ENCODE results near the gene KREMEN1.

DNA sequence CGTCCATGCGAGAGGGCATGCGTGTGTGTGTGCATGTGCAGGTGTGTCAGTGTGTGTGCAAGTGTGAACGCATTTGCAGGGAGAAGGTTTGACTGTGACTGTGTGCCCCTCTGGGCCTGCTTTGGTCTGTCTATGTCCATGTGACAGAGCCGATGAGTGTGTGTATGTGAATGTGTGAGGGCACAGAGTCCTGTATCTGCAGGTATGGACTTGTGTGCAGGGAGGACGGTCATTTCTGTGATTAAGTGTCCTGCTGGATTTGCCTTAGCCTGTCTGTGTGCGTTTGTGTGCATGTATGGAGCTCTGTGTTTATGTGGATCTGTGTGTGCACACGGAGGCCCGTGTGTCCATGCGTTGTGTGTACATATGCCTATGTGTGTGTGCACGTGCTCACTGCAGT, 138.2 kb downstream of the KREMEN1 start:
- TF ChIP-seq MAFK (IDR thresholded peaks at IDR 0.05; ENCODE audit: low read depth, low read length) = no peak
- TF ChIP-seq, protein P1, sequence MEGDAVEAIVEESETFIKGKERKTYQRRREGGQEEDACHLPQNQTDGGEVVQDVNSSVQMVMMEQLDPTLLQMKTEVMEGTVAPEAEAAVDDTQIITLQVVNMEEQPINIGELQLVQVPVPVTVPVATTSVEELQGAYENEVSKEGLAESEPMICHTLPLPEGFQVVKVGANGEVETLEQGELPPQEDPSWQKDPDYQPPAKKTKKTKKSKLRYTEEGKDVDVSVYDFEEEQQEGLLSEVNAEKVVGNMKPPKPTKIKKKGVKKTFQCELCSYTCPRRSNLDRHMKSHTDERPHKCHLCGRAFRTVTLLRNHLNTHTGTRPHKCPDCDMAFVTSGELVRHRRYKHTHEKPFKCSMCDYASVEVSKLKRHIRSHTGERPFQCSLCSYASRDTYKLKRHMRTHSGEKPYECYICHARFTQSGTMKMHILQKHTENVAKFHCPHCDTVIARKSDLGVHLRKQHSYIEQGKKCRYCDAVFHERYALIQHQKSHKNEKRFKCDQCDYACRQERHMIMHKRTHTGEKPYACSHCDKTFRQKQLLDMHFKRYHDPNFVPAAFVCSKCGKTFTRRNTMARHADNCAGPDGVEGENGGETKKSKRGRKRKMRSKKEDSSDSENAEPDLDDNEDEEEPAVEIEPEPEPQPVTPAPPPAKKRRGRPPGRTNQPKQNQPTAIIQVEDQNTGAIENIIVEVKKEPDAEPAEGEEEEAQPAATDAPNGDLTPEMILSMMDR (conservative IDR thresholded peaks at IDR 0.05; ENCODE audit: low read depth, low read length) = no peak
